ENCODE measurements around the gene TXNDC11.

The TXNDC11 gene

GRCh38 chr16:11673091-11674000 lies 69.3 kb downstream of the TXNDC11 start:
- no peak for DNase-seq

- no peak for DNase-seq
These were observed 70.2 kb downstream of the TXNDC11 start for GRCh38 chr16:11672206-11673090.

GRCh38 chr16:11671676-11672075 lies 71.0 kb downstream of the TXNDC11 start:
- no peak for DNase-seq

- no peak for DNase-seq
These were observed 71.4 kb downstream of the TXNDC11 start for GRCh38 chr16:11671271-11671670.

- no peak for DNase-seq
These were observed 72.2 kb downstream of the TXNDC11 start for GRCh38 chr16:11670171-11671131.

GRCh38 chr16:11669380-11670146 lies 73.1 kb downstream of the TXNDC11 start:
- no peak for DNase-seq

GRCh38 chr16:11668623-11669379 lies 73.9 kb downstream of the TXNDC11 start:
- no peak for DNase-seq

- no peak for DNase-seq
These were observed 74.6 kb downstream of the TXNDC11 start, which contains the start of gene SNN for GRCh38 chr16:11667824-11668622. SNN (plus strand) TSS chr16:11668455; CDS start chr16:11676060, 7,605 bp downstream.

- no peak for DNase-seq
These were observed 75.3 kb downstream of the TXNDC11 start for GRCh38 chr16:11667221-11667823.

- DNase-seq = no peak
These were observed 76.3 kb downstream of the TXNDC11 start for GRCh38 chr16:11666103-11667055.

- no peak for DNase-seq
These were observed 77.6 kb downstream of the TXNDC11 start for GRCh38 chr16:11665071-11665491.

- no peak for DNase-seq
These were observed 80.1 kb downstream of the TXNDC11 start for GRCh38 chr16:11662582-11662981.

GRCh38 chr16:11660565-11660964 lies 82.1 kb downstream of the TXNDC11 start:
- DNase-seq = no peak

GRCh38 chr16:11658896-11659708 lies 83.6 kb downstream of the TXNDC11 start:
- DNase-seq = no peak

- no peak for DNase-seq
These were observed 85.1 kb downstream of the TXNDC11 start for GRCh38 chr16:11657556-11657955.

- no peak for DNase-seq
These were observed 87.0 kb downstream of the TXNDC11 start for GRCh38 chr16:11655655-11656054.

GRCh38 chr16:11651796-11652195 lies 90.9 kb downstream of the TXNDC11 start:
- DNase-seq = no peak
